NAMALWA (cell line): ENCODE data around the gene DCLK2.

Source experiments
- DNase-seq: peaks from one replicate; pipeline ENCODE4 v3.0.0-alpha.2; 2015; ENCODE audit warnings: low spot score

DCLK2 gene

DNA sequence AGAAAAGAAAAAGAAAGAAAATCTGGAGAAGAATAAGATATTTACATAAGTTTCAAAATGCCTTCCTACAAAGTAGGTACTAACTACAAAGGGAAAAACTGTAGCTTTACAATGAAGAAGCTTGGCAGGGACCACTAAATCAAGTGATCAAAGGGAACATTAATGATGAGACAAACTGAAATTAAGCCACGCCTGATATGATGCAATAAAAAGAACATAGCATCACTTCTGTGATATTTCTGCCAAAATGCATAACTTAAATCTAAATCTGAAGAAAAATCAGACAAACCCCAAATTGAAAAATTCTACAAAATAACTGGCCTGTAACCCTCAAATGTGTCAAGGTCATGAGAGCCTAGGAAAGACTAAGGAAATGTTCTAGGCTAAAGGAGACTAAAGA is 8.9 kb upstream of the DCLK2 start:
- DNase-seq, result no peak

DNA sequence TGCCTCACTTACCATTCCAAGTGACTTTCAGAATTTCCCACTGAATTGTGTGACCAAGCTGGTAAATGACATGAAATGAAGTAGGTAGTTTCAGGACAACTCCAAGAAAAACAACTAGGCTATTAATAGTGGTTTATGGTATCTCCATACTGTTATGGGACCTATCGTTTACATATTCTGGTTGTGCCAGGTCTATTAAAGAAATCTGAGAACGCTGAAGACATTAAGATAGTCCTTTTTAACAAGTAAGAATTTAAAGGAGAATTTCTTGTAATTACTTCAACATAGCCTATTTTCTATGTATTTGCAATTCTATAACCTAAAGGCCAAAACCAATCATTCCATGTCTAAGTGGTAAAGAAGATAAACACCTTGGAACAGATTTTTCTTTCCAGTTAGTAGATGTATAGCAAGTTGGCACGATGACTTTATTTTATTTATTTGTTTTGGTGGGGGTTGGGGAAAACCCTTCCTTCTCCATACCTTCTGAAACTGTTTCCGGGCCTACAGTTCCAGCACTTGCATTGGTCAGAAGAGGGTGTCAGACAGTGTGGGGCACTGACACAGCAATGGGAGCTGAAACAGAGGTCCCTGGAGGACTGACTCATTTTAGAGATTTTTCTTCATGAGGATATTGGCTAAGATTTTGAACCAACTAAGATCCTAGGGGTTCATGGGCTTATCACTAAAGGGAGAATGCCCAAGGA is 7.6 kb upstream of the DCLK2 start:
- DNase-seq, result no peak

DNA sequence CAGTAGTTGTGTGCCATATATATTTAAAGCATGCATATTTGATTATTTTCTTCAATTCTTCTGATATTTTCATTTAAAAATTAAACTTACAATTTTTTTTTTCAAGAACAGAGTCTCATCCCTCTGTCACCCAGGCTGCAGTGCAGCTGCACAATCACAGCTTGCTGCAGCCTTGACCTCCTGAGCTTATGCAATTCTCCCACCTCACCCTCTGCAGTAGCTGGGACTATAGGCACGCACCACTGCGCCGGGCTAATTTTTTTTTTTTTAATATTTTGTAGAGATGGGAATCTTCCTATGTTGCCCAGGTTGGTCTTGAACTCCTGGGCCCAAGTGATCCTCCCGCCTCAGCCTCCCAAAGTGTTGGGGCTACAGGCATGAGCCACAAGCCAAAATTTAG is 5.8 kb upstream of the DCLK2 start:
- DNase-seq, result no peak

DNA sequence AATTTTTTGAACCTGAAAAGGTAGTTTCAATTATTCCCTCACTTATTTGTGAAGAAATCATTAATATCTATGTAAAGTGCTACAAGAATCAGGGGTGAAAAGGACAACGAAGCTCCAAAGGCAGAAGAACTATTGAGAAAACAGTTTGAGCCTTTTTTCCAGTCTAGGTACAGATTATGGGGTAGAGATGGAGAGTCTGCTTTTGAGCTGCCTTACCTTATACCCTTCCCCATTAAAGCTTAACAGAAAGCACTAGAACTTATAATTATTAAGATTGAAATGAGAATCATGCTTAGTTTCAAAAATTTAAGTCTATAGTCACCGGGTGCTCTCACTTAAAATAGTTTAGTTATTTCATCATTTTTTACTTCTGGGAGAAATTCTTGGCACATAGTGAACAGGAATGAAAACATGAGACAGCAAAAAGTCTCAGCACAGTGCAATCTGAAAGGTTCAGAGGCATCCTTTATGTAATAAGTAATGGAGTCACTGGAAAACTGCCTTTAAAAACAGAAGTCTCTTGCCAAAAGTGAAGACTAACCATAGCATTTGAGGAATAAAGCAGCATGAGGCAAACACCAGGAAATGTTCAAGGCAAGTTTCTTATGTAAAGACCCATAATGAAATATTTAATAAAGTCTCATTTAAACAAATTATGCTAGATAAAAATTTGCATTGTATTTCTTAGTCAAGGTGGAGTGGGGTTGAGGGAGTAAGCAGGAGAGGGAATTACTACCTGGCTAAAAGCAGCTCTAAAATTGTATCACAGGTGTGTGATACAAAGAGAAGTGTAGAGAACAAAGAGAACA is 5.1 kb upstream of the DCLK2 start:
- no peak for DNase-seq

DNA sequence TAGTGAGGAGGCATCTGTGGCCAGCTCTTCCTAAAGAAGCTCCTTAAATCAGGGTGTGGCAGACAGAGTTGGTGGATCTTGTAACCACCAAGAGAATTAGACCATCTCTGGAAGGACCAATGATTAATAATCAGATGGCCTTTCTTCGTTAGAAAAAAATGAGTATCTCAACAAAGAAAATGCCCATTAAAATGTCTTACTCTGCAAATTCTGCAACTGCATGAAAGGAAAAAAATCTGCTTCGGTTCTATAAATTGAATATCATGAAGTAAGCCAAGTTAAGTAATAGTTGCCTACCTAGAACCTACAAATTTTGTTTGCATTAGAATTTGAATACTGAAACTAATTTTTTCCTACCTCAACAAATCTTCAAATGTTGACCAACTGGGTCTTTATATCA is 4.2 kb upstream of the DCLK2 start:
- DNase-seq, result no peak

DNA sequence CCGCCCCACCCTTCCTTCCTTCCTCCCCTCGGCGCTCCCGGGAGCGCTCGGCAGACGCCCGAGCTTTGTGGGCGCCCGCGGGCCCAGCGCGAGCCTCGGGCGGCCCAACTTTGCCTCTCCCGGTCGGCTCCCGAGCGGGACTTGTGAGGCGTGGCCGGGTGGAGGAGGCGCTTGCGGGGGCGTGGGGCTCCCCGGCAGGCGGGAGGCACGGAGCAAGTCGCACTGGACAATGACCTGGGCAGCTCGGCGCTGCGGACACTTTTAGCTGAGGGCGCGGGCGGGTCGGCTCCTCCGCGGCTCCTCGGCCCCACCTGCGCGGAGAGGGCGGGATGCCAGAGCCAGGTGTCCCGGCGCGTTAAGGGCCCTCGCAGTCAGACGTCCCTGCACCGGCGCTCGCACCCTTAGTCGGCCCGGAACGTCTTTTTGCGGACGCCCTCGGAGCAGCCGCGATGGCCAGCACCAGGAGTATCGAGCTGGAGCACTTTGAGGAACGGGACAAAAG is 385 bp downstream of the DCLK2 start:
- no peak for DNase-seq

DNA sequence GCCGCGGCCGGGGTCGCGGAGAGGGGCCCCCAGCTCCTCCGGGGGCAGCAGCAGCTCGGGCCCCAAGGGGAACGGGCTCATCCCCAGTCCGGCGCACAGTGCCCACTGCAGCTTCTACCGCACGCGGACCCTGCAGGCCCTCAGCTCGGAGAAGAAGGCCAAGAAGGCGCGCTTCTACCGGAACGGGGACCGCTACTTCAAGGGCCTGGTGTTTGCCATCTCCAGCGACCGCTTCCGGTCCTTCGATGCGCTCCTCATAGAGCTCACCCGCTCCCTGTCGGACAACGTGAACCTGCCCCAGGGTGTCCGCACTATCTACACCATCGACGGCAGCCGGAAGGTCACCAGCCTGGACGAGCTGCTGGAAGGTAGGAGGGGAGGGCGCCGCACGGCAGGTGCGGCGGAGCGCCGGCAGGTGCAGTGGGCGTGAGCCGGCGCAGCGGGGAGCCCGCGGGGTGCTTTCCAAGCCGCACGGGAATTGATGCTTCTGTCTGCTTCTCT is 886 bp downstream of the DCLK2 start:
- DNase-seq, result no peak

DNA sequence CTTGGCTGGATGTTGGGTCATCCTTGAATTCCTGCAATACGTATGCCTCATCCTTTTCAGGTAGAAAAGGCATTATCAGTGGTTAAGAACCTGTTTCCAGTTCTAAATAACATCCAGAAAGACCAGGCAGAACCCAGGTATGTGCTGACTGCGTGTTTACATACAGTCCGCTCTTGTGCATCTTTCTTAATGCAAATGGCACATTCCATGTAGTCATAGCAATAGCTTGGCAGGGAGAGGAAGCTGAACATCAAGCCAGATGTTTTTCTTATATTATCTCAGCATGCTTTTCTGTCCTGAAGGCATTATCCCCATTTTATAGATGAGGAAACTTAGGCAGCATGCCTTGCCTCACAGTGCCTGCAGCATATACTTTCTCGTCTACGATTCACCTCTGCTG is 2.1 kb downstream of the DCLK2 start:
- DNase-seq, result no peak

DNA sequence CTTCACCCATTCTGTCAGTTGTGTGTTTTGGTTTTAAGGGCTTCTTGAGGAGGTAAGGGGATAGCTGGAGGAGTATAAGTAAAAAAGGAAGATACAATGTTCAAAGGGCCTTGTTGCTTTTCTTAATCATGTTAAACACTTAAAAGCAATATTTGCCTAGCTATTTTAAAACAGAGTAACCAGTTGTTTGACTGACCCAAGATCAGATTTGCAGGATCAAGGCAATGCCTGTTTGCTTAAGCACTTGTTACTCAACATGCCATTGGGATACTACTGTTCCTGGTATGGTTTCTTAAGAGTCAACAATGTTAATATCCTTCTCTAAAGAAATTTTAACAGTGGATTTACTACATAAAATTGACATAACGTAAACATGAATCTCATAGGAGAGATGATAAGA is 2.6 kb downstream of the DCLK2 start:
- DNase-seq, result no peak

DNA sequence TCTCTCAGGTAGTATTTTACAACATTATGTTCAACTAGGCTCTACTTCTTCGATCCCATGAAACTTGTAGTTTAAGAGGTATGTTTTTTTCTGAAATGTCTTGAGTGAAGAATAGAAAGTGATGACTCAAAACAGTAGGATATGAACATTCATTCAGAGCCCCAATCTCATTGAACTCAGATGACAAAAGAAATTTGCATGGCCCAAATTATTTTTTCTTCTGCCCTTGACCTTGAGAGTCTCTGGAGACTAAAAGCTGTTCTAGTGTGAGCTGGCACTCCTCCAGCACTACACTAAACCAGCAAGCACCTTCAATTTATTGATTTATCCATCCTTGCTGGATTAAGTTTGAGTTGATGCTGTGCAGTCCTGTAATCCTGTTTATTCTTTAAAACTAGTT is 4.0 kb downstream of the DCLK2 start:
- no peak for DNase-seq

DNA sequence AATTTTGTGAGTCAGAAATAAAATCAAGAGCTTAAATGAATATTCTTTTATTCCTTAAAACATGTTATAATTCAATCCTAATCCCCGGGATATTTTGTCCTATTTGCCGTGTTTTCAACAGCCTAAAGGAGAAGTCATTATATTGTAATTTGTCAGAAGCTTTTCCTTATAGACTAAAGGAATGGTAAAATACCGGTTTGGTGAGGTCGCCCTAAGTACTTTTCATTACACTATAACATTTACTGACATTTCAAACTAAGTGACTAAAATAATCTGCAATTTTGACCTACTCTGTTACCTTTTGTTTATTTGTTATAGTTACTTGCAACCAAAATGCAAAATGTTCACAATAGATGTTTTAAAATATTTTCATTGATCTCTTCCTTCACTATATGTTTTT is 8.8 kb downstream of the DCLK2 start:
- no peak for DNase-seq

DNA sequence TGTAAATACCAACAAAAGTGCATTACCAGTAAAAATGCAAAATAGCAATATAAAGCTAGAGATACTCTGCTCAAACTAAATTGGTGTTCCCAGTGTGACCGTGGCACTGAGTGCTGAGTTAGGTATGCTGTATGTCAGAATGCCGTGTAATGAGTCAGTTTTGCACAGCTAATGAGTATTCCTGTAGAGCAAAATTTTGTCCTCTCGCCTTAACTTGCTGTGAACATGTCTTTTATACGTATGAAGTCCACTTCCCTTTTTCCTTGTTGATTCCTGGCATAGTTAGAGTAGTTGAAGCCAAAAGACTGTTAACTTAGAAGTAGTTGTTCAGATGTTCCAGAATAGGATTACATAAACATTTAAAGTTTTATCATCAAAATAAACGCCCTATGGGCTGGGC is 11.5 kb downstream of the DCLK2 start:
- no peak for DNase-seq

DNA sequence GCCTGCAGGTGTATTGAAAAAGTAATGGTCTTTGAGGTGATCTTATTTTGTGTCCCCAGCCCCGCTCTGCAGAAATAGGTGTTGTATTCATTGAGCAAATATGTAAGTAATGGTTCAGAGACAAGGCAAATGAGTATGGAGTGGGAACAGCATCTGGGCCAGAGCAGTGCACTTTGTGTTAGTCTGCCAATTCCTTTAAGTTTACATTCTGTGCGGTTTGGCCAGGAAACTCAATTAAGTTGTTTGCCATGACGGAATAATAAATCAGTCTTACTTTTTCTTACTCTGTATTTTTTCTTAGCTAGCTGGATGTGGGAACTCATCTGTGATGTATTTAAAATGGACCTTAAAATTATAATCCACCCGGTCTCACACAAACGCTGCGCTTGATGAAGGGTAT is 12.6 kb downstream of the DCLK2 start:
- no peak for DNase-seq

DNA sequence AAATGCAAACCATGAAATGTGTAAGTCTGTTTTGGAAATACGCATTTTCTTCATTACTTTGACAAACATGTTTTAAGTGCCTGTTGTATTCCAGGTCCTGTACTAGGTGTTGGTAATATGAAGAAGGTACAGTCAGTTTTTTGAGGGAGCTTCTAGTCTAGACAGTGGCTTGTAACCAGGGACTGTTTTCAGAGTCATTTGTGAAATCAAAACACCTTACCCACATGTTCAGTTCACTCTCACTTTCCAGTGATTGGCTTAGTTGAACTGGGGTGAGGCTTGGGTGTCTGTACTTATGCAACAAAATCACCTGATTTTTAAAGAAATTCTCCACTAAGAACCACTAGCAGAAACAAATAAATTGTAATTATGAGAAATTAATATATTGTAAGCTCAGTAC is 16.4 kb downstream of the DCLK2 start:
- DNase-seq, result no peak

DNA sequence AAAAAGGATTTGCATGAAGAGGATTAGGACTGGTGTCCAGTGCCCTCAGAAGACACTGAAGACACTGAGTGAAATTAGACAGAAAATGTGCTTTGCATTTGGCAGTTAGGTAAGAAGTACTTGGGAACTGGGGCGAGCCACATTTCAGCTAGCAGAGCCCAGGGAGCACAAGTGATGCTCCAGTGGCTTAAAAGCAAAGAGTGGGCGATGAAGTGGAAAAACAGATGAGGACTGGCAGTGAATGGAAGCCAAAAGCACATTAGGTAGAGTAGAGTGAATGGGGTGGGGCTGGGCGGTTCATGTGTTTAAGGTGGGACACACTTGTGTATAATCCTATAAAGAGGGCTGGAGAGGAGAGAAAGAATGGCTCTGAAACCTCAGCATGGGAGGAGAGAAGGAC is 18.4 kb downstream of the DCLK2 start:
- no peak for DNase-seq

DNA sequence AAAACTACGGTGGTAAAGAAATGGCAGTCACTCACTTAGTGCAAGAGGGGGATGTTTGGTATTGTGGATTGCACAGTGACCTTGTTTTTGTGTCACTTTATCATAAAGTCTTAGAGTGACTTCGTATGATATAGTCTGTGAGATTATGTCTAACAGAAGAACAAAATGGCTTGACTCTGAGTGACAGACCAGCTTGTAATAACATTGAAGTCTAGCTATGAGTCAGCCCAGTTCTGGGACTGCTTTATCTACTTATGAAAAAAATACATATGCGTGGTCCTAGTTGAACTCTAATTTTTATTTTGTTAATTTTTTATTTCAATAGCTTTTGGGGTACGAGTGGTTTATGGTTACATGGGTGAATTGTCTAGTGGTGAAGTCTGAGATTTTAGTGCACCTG is 20.0 kb downstream of the DCLK2 start:
- no peak for DNase-seq

DNA sequence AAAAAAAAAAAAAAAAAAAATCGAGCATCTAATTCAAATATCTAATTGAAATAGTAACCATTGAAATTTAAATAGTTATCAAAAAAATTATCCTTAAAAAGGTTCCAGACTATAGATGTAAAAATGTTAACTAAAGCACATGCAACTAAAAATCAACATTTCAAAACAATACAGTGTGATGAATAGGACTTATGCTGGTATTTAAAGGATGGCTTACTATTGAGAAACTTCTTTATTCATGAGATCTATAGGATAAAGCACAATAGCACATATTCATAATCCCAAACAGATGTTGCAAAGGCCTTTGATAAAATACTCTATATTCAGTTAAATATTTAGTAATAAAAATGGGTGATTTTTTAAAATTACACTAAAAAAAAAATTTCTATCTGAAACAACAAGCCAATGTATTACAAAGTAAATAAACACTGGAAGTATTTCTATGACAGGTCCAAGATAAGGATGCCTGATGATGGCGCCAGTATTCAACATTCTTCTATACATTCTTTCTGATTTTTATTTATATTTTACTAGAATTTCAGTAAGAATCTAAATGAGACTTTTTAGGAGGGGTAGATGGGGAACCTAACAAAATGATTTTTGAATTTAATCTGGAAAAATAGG is 26.3 kb downstream of the DCLK2 start:
- no peak for DNase-seq

DNA sequence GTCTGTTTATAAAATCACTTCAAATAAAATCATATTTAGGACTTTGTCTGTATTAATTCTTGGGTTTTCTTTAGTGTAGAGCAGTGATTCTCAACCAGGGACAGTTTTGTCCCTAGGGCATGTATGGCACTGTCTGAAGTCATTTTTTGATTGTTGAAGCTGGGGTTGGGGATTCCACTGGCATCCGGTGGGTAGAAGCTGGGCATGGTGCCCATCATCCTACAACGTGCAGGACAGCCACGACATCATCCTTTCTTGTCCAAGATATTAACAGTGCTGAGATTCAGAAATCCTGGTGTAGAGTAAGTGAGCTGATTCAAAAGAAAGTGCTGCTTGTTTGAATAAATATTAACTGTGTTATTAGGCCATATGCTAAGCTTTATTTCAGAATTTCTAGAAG is 28.6 kb downstream of the DCLK2 start:
- DNase-seq, result no peak

DNA sequence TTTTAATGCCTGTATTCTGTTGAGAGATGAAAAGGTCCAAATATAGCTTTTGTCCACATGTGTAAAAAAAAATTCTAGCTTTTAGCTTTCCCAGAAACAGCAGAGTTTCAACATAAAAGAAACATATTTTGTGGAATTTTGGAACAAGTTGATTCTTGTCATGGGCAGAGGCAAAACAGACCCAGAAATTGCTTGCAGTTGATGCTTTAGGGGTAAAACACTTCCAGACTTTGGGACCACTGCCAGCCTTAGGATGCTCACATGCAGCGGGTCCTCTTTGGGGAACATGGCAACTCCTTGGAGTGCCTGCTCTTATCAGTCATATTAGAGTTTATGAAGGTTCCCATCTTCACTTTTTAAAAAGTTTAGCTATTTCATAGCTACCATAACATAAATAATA is 30.4 kb downstream of the DCLK2 start:
- no peak for DNase-seq

DNA sequence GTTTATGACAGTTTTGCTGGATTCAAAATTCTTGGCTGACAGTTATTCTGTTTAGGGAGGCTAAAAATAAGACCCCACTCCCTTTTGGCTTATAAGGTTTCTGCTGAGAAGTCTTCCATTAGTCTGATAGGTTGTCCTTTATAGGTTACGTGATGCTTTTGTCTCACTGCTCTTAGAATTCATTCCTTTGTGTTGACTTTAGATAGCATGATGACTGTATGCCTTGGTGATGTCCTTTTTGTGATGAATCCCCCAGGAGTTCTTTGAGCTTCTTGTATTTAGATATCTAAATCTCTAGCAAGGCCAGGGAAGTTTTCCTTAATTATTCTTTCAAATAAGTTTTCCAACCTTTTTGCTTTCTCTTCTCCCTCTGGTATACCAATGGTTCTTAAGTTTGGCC is 36.4 kb downstream of the DCLK2 start:
- no peak for DNase-seq

DNA sequence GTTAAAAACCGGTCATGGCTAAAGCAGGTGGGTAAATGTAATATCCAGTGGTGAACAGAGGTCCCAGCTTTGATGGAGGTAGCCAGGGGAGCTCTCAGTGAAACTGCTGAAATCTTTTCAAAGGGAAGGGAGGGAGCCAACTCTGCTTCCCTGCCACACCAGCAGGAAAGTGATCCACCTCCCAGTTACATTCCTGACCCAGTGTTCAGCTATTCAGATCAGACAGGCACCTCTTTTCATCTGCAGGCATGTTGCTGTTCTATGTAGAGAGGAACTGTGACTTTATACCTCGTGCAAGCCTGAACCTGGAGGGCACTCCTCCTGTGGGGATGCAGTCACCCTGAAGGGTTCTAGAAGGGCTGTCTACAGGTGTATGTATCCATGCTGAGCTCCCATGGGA is 37.6 kb downstream of the DCLK2 start:
- no peak for DNase-seq

DNA sequence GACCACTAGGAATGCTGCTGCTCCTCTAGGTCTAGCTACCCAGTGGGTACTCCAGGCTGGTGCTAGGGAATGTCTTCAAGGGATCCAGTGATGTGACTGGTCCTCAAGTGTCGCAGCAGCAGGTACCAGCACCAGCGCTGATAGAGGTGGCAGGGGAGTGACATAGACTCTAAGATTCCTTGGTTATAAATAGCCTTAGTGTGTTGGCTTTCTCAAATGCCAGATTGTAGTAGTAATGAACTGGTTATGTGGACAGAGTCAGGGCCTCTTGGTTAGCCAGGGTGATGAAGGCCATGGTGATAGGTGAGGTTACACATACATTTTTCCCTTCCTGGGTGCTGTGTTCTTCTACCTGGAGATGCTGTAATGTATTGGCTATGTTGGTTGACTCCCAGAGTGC is 38.3 kb downstream of the DCLK2 start:
- no peak for DNase-seq

DNA sequence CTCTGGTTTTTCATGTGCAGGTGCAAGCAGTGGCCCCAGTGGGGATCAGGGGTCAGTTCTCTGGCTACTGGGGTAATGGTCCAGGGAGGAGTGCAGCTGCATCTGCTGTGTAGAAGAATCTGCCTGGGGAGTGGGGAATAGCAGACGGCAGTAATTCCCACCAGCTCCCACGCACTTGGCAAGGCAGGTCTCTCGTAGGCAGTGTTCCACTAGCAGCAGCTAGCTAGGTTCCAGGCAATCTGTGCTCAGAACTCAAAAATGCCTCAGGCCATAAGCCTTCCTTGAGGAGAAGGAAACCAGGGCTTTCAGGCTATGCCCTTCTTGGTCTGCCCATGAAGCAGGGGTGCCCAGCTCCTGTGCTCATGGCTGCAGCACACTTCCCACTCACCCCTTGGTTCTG is 38.8 kb downstream of the DCLK2 start:
- no peak for DNase-seq
